GM19328 (cell line): ENCODE measurements around the gene SHISA5.

ENCODE experiments used
- ATAC-seq: cut with Tn5 transposase; IDR thresholded peaks from one replicate; pipeline ENCODE4 v1.9.1; 2021; ENCODE audit warnings: mild to moderate bottlenecking, moderate library complexity; ENCODE audit not compliant: unreplicated experiment

Gene SHISA5

GRCh38 chr3:48432411-48433371, 71.3 kb downstream of the SHISA5 start:
- ATAC-seq = no peak

DNA sequence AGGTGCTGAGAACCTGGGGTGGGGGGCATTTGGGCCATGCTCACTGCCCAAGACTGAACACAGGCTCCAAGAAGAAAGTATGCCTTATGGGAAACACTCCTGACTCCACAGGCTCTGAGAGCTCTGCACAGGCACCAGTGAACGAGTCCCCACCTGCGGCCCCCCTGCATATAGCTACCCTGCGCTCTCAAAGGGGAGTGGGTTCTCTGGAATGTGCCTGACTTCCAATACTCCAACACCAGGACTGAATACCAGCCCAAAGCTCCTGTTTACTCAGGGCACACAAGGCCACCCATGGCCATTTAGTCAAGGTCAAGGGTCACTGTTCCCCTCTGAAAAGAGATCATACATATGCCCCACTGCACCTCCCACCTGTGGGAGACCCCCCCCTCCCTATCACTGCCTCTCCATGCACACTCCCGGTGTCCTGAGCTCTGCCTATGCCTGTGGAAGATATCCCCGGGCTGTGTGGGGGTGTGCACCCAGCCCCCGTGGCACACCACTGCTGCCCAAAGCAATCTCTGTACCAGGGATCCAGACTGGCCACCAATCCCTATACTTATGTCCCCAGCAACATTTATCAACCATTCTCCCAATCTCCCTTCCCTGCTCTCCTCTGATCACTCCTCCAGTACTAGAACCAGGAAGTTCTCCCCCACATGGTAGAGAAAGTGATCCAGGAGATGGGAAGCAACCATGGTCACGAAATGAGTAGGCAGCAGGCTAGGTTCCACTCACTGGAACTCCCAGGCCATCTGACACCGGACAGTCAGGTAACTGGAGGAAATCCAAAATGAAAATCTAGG, 72.5 kb downstream of the SHISA5 start:
- ATAC-seq = no peak

DNA sequence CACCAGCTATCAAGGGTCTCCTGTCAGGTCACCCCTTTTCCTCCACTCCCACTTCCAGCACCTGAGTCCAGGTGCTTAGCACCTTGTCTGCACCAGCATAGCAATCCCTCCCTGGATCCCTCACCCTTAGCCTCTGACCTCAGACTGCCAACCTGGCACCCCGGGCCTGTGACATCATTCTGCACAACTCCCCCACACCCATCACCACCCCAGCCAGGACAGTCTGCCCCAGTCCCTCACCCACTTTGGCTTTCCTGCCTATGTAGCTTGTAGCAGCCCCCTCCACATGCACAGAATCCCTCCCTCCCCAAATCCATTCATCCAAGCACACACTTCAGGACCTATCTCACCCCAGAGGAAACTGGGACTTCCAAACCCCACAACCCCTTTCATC, 73.3 kb downstream of the SHISA5 start:
- no peak for ATAC-seq

- ATAC-seq = no peak
These were observed 73.8 kb downstream of the SHISA5 start, which contains the start of gene PLXNB1 for GRCh38 chr3:48429960-48430707. Gene PLXNB1 (minus strand): TSS chr3:48430086. CDS start chr3:48424611, 5,475 bp downstream.

- ATAC-seq = no peak
These were observed 74.5 kb downstream of the SHISA5 start for GRCh38 chr3:48429317-48429959.

GRCh38 chr3:48428572-48429316, 75.2 kb downstream of the SHISA5 start:
- ATAC-seq = no peak

GRCh38 chr3:48428088-48428571, 75.8 kb downstream of the SHISA5 start:
- no peak for ATAC-seq

- no peak for ATAC-seq
These were observed 76.4 kb downstream of the SHISA5 start for GRCh38 chr3:48427630-48427962.

DNA sequence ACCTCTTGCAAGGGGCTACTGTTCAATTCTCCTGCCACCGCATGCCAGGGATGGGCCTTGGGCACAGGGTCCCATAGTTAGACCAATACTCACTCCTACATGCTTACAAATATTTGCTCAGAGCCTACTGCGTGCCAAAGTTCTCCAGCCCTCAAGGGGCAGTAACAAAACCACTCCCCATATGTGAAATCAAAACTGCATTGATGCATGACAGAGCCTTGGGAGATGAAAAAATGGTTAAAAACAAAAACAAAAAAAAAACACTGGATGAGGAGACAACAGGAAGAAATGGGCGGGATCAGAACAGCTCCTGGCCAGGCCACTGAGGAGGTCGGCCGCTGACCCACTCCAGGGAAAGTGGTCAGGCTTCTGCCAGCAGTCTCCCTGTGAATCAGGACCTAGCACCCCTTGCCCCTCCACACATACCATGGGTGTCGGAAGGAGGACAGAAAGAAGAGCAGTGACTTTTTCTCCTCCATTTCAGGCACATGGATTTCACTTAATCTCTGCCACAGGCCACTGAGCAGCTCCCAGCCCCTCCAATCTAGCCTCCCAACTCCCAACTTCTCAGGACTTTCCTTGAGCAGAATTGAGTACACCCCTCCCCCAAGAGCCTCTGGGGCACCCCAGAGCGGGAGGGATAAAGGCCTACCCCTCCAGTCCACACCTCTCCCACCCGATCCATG, 76.9 kb downstream of the SHISA5 start:
- no peak for ATAC-seq

DNA sequence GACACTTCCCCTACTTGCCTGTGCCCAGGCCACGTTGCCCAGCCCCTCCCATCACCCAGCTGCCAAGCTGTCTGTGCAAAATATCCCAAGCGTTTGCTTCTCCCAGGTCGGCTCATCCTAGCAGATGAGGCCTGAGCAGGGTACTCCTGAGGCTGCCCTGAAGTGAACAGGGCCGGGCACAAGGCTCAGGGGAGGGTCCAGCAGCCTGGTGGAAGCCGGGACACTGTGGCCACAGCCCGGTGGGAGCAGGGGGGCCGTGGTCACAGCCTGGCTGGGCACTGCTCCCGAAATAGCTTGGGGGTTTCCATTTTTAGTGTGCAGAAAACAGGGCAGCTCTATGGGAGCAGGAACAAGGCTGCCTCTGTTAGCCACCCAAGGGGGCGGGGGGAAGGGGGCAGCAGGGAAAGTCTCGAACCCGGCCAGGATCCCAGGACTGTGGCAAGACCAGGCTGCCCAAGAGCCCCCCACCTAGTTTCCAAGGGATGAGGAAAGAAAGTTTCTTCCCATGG, 77.5 kb downstream of the SHISA5 start:
- ATAC-seq = no peak

- ATAC-seq = no peak
These were observed 78.6 kb downstream of the SHISA5 start for GRCh38 chr3:48425281-48425812.

- ATAC-seq = no peak
These were observed 79.9 kb downstream of the SHISA5 start for GRCh38 chr3:48423883-48424695.

DNA sequence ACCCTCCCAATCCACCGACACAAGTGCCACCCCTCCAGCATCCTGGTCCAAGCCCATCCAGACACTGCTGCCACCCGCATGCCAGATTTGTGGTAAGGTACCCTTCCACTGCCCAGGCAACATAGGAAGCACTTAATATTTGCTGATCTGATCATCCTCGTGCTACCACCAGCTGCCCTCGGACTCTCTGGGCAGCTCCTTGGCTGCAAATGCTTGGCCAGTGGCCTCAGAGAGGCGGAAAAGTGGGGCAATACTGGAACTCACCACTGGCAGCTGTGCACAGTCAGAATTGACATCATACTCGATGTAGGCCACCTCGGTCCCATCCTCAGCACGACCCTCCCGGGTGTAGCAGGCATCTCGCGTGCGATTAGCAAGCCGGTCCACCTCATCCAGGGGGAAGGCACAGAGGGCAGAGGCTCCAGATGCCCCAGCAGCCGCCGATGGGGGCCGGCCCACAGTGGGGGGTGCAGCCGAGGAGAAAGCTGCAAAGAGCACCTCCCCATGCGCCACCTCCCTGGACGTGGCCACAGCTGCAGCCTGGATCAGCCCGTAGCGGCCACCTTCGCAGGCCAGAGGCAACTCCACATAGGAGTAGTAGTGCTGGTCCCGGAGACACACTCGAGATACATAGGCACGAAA, 80.6 kb downstream of the SHISA5 start:
- no peak for ATAC-seq

DNA sequence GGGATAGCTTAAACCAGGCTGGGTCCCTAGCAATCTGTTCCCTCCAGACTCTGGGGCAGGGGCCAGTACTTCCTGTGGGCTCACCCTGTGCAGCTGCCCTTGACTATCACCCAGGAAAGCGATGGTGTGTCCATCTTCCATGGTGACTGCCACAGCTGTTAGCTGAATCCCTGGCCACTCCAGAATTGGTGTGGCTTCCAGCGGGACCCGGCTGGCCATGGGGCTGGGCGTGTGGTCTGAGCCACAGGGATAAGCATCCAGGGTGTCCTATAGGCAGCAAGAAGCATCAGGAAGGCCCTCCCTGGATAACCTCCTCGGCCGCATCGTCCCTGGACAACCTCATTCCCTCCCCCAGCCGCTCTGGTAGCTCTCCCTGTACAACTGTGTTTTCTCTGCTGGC, 81.3 kb downstream of the SHISA5 start:
- no peak for ATAC-seq

- no peak for ATAC-seq
These were observed 81.7 kb downstream of the SHISA5 start for GRCh38 chr3:48422272-48422671.

GRCh38 chr3:48420561-48420960, 83.4 kb downstream of the SHISA5 start:
- ATAC-seq = no peak

GRCh38 chr3:48419597-48419996, 84.4 kb downstream of the SHISA5 start:
- no peak for ATAC-seq
